ENCODE results near the gene UBE2Z.

Gene UBE2Z

GRCh38 chr17:48892940-48893645 is 15.1 kb upstream of the UBE2Z start:
- Histone ChIP-seq H3K4me3 (replicated peaks; ENCODE audit: insufficient read depth, low read length) (peak overlapping the region; percentile 84), H3K27me3 (ENCODE audit: insufficient read depth, poor library complexity, severe bottlenecking) (no peaks in the 10 kb centered on the region), H3K27ac (replicated peaks) (peak overlapping the region; percentile 83)
- TF ChIP-seq GABPA (IDR thresholded peaks at IDR 0.05; ENCODE audit: low read depth) (no peak), CTCF (IDR thresholded peaks at IDR 0.05; ENCODE audit: insufficient read depth, low read length) (no peak), REST (IDR thresholded peaks at IDR 0.05; ENCODE audit: insufficient replicate concordance, low read depth) (no peak), SPI1 (IDR thresholded peaks at IDR 0.05; ENCODE audit: borderline replicate concordance, low read depth) (no peak), POLR2AphosphoS5 (IDR thresholded peaks at IDR 0.05; ENCODE audit: low read depth) (no peak)
- DNase-seq (ENCODE audit: low read depth in 1 of 2, low spot score in 1 of 2): no peak

- TF ChIP-seq GABPA (IDR thresholded peaks at IDR 0.05; ENCODE audit: low read depth): no peak
- TF ChIP-seq SPI1 (IDR thresholded peaks at IDR 0.05; ENCODE audit: borderline replicate concordance, low read depth): no peak
- no peak for TF ChIP-seq REST (IDR thresholded peaks at IDR 0.05; ENCODE audit: insufficient replicate concordance, low read depth)
- TF ChIP-seq POLR2AphosphoS5 (IDR thresholded peaks at IDR 0.05; ENCODE audit: low read depth): no peak
- no peak for TF ChIP-seq CTCF (IDR thresholded peaks at IDR 0.05; ENCODE audit: insufficient read depth, low read length)
- Histone ChIP-seq H3K27me3 (ENCODE audit: insufficient read depth, poor library complexity, severe bottlenecking) (no peaks in the 10 kb centered on the region), H3K4me3 (replicated peaks; ENCODE audit: insufficient read depth, low read length) (peak overlapping the region; percentile 84), H3K27ac (replicated peaks) (peak overlapping the region; percentile 83; the same call in 1 of the 2 replicates)
- no peak for DNase-seq (ENCODE audit: low read depth in 1 of 2, low spot score in 1 of 2)
Measured at GRCh38 chr17:48893646-48894508, 14.3 kb upstream of the UBE2Z start.

GRCh38 chr17:48894886-48895285 is 13.3 kb upstream of the UBE2Z start:
- TF ChIP-seq SPI1 (IDR thresholded peaks at IDR 0.05; ENCODE audit: borderline replicate concordance, low read depth) (no peak), POLR2AphosphoS5 (IDR thresholded peaks at IDR 0.05; ENCODE audit: low read depth) (no peak), REST (IDR thresholded peaks at IDR 0.05; ENCODE audit: insufficient replicate concordance, low read depth) (no peak), GABPA (IDR thresholded peaks at IDR 0.05; ENCODE audit: low read depth) (no peak)
- no peak for DNase-seq (ENCODE audit: low read depth in 1 of 2, low spot score in 1 of 2)
- no peak overlapping the region for H3K4me3 ChIP-seq (replicated peaks; ENCODE audit: insufficient read depth, low read length)
- no peaks in the 10 kb centered on the region for H3K27me3 ChIP-seq (ENCODE audit: insufficient read depth, poor library complexity, severe bottlenecking)
- H3K27ac ChIP-seq (replicated peaks): no peak overlapping the region
